Prostate gland (tissue), 2 donors: ENCODE measurements around the gene PML.

Experiments
- CTCF ChIP-seq, 4 experiments: fragments of 200-600 bp in 2 of 4; fragments of 450-650 bp in 2 of 4; sonication (generic) in 2 of 4; IDR thresholded peaks; 1 replicate in 3 of 4; 2 replicates in 1 of 4; pipeline ENCODE4 v1.5.1; 2016 to 2019; ENCODE audit warnings: antibody characterized with exemption in 4 of 4, mild to moderate bottlenecking in 2 of 4, moderate library complexity in 2 of 4
- POLR2A ChIP-seq: fragments of 450-650 bp; IDR thresholded peaks from one replicate; pipeline ENCODE4 v1.6.1; 2016; ENCODE audit warnings: antibody characterized with exemption, mild to moderate bottlenecking
- POLR2AphosphoS5 ChIP-seq: sonication (generic); formaldehyde crosslinking; IDR thresholded peaks from one replicate; pipeline ENCODE4 v1.6.1; 2017; ENCODE audit warnings: antibody characterized with exemption

DNA sequence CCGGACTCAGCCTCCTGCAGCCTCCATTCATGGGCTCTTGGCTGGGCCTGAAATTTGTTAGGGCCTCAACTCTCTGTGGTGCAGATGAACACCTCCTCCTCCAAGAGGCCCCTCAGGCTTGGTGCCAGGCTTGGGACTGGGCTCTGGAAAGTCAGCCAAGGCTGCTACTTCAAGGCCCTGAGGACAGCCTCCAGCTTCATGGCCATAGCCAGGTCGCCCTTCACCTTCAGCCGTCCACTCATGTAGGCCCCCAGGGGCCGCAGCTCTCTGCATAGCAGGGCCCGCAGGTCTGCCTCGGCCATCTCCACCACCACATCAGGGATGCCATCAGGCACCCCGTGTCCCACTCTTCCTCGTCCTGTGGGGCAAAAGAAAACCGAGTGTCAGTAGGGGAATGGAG is 10.7 kb upstream of the PML start:
- TF ChIP-seq POLR2AphosphoS5 (no peak), CTCF (IDR thresholded peaks at IDR 0.05) (no peak), POLR2A (no peak)
